Measurements from ENCODE around the gene GOLT1A. TPM values are rescaled to one million over a fixed set of nuclear protein-coding genes. Genes with fewer than 3 reads are reported as not detected.

GOLT1A gene
- total RNA-seq, 4 donors from 2014 or later = 1.1 to 1.3 TPM; not detected in 2

GRCh38 chr1:204194771-204195170, 19.0 kb downstream of the GOLT1A start:
- H3K4me1 ChIP-seq = peaks cover 14 to 23% of the 10 kb centered on the region in 2 donors
- peaks cover 0 to 14% (median 3%) of the 10 kb centered on the region in 3 donors for H3K27me3 ChIP-seq
- no peak overlapping the region for H3K4me3 ChIP-seq
- TF ChIP-seq POLR2A (IDR thresholded peaks at IDR 0.05) (no peak), CTCF (IDR thresholded peaks at IDR 0.05 in 4 of 5, conservative IDR thresholded peaks at IDR 0.05 in 1 of 5) (no peak)
- no peak overlapping the region for H3K27ac ChIP-seq
- in situ Hi-C loops (cut with MboI; ENCODE audit: low sequenced_read_pairs in 4 of 4) = no loop called here
- no peaks in the 10 kb centered on the region for H3K36me3 ChIP-seq
- intact Hi-C loops (cut with DNase I; ENCODE audit: low total_unique reads) = no loop called here
- no peak for ATAC-seq
- no peaks in the 10 kb centered on the region for H3K9me3 ChIP-seq
- DNase-seq = no peak

- ATAC-seq (no peak), DNase-seq (no peak)
- Histone ChIP-seq H3K27ac (no peak overlapping the region), H3K36me3 (no peaks in the 10 kb centered on the region), H3K4me1 (peaks cover 9 to 16% of the 10 kb centered on the region in 2 donors), H3K9me3 (no peaks in the 10 kb centered on the region), H3K27me3 (peaks cover 0 to 18% (median 9%) of the 10 kb centered on the region in 3 donors), H3K4me3 (no peak overlapping the region)
- intact Hi-C loops (cut with DNase I; ENCODE audit: low total_unique reads) = no loop called here
- no peak for TF ChIP-seq CTCF (IDR thresholded peaks at IDR 0.05 in 4 of 5, conservative IDR thresholded peaks at IDR 0.05 in 1 of 5)
- no peak for TF ChIP-seq POLR2A (IDR thresholded peaks at IDR 0.05)
- in situ Hi-C loops (cut with MboI; ENCODE audit: low sequenced_read_pairs in 4 of 4) = no loop called here
Observed at GRCh38 chr1:204194080-204194479, 19.7 kb downstream of the GOLT1A start.

GRCh38 chr1:204192589-204193352, 21.0 kb downstream of the GOLT1A start:
- intact Hi-C loops (cut with DNase I; ENCODE audit: low total_unique reads) = no loop called here
- TF ChIP-seq POLR2A (IDR thresholded peaks at IDR 0.05) (no peak), CTCF (IDR thresholded peaks at IDR 0.05 in 4 of 5, conservative IDR thresholded peaks at IDR 0.05 in 1 of 5) (no peak)
- Histone ChIP-seq H3K4me1 (peaks cover 0 to 5% of the 10 kb centered on the region in 2 donors), H3K27me3 (peaks cover 3 to 27% (median 12%) of the 10 kb centered on the region in 3 donors), H3K9me3 (no peaks in the 10 kb centered on the region), H3K36me3 (no peaks in the 10 kb centered on the region), H3K4me3 (no peak overlapping the region), H3K27ac (no peak overlapping the region)
- no peak for DNase-seq
- no peak for ATAC-seq
- in situ Hi-C loops (cut with MboI; ENCODE audit: low sequenced_read_pairs in 4 of 4) = no loop called here

GRCh38 chr1:204192046-204192445, 21.7 kb downstream of the GOLT1A start:
- in situ Hi-C loops (cut with MboI; ENCODE audit: low sequenced_read_pairs in 4 of 4) (no loop called here), intact Hi-C loops (cut with DNase I; ENCODE audit: low total_unique reads) (no loop called here)
- no peak for TF ChIP-seq CTCF (IDR thresholded peaks at IDR 0.05 in 4 of 5, conservative IDR thresholded peaks at IDR 0.05 in 1 of 5)
- no peak for TF ChIP-seq POLR2A (IDR thresholded peaks at IDR 0.05)
- ATAC-seq (no peak), DNase-seq (no peak)
- Histone ChIP-seq H3K27ac (no peak overlapping the region), H3K9me3 (no peaks in the 10 kb centered on the region), H3K27me3 (peaks cover 3 to 28% (median 12%) of the 10 kb centered on the region in 3 donors), H3K36me3 (no peaks in the 10 kb centered on the region), H3K4me3 (no peak overlapping the region), H3K4me1 (peaks cover 0 to 5% of the 10 kb centered on the region in 2 donors)
